ENCODE results near the gene GRN. TPM values are rescaled to one million over a fixed set of nuclear protein-coding genes. Genes with fewer than 3 reads are reported as not detected.
A peak's percentile ranks its signal among the peaks of the same experiment; 100 is the strongest.

GRN gene
- total and polyA plus RNA-seq, 2 of the 13 experiments (the other 11 are each of a cell fraction or from before 2014, with no cell fraction given): 86.6 to 143 TPM

DNA sequence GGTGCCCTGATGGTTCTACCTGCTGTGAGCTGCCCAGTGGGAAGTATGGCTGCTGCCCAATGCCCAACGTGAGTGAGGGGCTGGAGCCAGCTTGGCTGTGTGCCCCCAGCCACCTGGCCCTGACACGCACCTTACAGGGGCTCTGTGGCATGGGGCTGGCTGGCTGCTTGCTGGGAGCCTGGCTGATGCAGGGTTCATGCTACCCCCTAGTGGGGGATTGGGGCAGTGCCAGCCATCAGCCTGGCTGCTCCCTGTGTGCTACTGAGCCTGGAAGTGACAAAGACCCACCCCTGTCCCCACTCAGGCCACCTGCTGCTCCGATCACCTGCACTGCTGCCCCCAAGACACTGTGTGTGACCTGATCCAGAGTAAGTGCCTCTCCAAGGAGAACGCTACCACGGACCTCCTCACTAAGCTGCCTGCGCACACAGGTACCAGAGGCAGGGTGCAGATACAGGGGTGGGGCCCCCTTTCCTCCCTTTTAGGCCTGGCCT, 5.7 kb downstream of the GRN start (continued):
- TF ChIP-seq MAFG (CRISPR knock-in tag; IDR thresholded peaks at IDR 0.05) (no peak), ZBTB38 (CRISPR knock-in tag; IDR thresholded peaks at IDR 0.05) (peak; percentile 60; the same call in 1 of the 2 replicates)

DNA sequence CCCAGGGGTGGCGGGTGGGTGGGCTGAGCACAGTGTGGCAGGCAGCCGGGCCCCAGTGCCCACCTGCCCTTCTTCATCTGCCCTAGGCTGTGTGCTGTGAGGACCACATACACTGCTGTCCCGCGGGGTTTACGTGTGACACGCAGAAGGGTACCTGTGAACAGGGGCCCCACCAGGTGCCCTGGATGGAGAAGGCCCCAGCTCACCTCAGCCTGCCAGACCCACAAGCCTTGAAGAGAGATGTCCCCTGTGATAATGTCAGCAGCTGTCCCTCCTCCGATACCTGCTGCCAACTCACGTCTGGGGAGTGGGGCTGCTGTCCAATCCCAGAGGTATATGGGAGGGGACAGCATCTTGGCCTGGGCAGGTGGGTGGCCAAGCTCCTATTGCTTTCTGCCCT, 6.4 kb downstream of the GRN start:
- no peak for FAIRE-seq
- no peak for TF ChIP-seq ZNF616 (CRISPR knock-in tag; IDR thresholded peaks at IDR 0.05; ENCODE audit: low read depth)
- TF ChIP-seq XBP1 (CRISPR knock-in tag; IDR thresholded peaks at IDR 0.05): no peak
- no peak for TF ChIP-seq KMT2A (CRISPR knock-in tag; IDR thresholded peaks at IDR 0.05)
- TF ChIP-seq, protein P1, sequence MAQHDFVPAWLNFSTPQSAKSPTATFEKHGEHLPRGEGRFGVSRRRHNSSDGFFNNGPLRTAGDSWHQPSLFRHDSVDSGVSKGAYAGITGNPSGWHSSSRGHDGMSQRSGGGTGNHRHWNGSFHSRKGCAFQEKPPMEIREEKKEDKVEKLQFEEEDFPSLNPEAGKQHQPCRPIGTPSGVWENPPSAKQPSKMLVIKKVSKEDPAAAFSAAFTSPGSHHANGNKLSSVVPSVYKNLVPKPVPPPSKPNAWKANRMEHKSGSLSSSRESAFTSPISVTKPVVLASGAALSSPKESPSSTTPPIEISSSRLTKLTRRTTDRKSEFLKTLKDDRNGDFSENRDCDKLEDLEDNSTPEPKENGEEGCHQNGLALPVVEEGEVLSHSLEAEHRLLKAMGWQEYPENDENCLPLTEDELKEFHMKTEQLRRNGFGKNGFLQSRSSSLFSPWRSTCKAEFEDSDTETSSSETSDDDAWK (CRISPR knock-in tag; IDR thresholded peaks at IDR 0.05): no peak
- TF ChIP-seq, protein P2, sequence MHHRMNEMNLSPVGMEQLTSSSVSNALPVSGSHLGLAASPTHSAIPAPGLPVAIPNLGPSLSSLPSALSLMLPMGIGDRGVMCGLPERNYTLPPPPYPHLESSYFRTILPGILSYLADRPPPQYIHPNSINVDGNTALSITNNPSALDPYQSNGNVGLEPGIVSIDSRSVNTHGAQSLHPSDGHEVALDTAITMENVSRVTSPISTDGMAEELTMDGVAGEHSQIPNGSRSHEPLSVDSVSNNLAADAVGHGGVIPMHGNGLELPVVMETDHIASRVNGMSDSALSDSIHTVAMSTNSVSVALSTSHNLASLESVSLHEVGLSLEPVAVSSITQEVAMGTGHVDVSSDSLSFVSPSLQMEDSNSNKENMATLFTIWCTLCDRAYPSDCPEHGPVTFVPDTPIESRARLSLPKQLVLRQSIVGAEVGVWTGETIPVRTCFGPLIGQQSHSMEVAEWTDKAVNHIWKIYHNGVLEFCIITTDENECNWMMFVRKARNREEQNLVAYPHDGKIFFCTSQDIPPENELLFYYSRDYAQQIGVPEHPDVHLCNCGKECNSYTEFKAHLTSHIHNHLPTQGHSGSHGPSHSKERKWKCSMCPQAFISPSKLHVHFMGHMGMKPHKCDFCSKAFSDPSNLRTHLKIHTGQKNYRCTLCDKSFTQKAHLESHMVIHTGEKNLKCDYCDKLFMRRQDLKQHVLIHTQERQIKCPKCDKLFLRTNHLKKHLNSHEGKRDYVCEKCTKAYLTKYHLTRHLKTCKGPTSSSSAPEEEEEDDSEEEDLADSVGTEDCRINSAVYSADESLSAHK (CRISPR knock-in tag; IDR thresholded peaks at IDR 0.05; ENCODE audit: borderline replicate concordance): no peak
- no peak for TF ChIP-seq HNF4G (IDR thresholded peaks at IDR 0.05; ENCODE audit: borderline replicate concordance, low read depth, low read length)
- TF ChIP-seq HNF4G (CRISPR knock-in tag; IDR thresholded peaks at IDR 0.05; ENCODE audit: borderline replicate concordance, low read depth): no peak
- no peak for TF ChIP-seq ZNF512B (CRISPR knock-in tag; IDR thresholded peaks at IDR 0.05; ENCODE audit: borderline replicate concordance)
- no peak for TF ChIP-seq ZBTB39 (CRISPR knock-in tag; IDR thresholded peaks at IDR 0.05)
- in situ Hi-C loops (cut with HindIII; ENCODE audit: extremely low pct_ligation_motif_present, low pct_unique_long_range_greater_than_20kb): no loop called here
- POLR2A ChIA-PET: interaction anchor here (1.0 kb wide), 1 partner anchor 11 kb away, joined by 4 read pairs; no protein-coding TSS in a partner anchor
- H3K4me1 ChIP-seq (ENCODE audit: insufficient read depth, low read length): peaks cover 8% of the 10 kb centered on the region
- peaks cover 9 to 30% of the 10 kb centered on the region in 2 experiments for H3K36me3 ChIP-seq (replicated peaks in 1 of 2; ENCODE audit: control insufficient read depth in 1 of 2, insufficient read depth in 2 of 2, low read length in 2 of 2)
- CTCF ChIA-PET (ENCODE audit: low intra/inter-chr PET ratio, low total read pairs): interaction anchor here (0.6 to 1.2 kb wide), 2 partner anchors 129 to 147 kb away, joined by 3 to 5 read pairs; no protein-coding TSS in a partner anchor
- H3K9me3 ChIP-seq (ENCODE audit: low read length): no peaks in the 10 kb centered on the region
- H3K27me3 ChIP-seq (ENCODE audit: control insufficient read depth in 1 of 2, insufficient read depth in 2 of 2, low read length in 2 of 2): peaks cover 8 to 10% of the 10 kb centered on the region in 2 experiments; a peak in 3 of 5 replicates
- H3K9ac ChIP-seq (ENCODE audit: insufficient read depth, low read depth, low read length): no peak overlapping the region
- DNase-seq (ENCODE audit: low spot score): no peak
- H2AFZ ChIP-seq (ENCODE audit: low read length): no peak overlapping the region
- WGBS (ENCODE audit: low lambda C conversion rate): 93% methylated on average over 3 of the region's 8 CpGs
- H3K79me2 ChIP-seq (ENCODE audit: insufficient read depth, low read length): no peaks in the 10 kb centered on the region
- no peak overlapping the region for H3K4me3 ChIP-seq (replicated peaks in 1 of 3; ENCODE audit: insufficient read depth in 1 of 3, low read depth in 2 of 3, low read length in 3 of 3)
- no peak for ATAC-seq
- intact Hi-C loops (cut with micrococcal nuclease; ENCODE audit: unreplicated experiment): loop anchor here (10.0 kb wide), 1 partner anchor 173 kb away; no protein-coding TSS in a partner anchor
- no peaks in the 10 kb centered on the region for H4K20me1 ChIP-seq (ENCODE audit: insufficient read depth, low read length)
- no peak overlapping the region for H3K4me2 ChIP-seq (ENCODE audit: low read depth, low read length)
- no peak overlapping the region for H3K27ac ChIP-seq (ENCODE audit: extremely low read length, insufficient read depth, low read length)
- no TSS peak for BruUV-seq (replicated peaks)
